GM12892 (cell line): ENCODE data around the gene TBPL1.

Experiments used
- POLR2A ChIP-seq: IDR thresholded peaks from 2 replicates; pipeline ENCODE4 v1.6.1; 2011; ENCODE audit warnings: low read depth, low read length, control low read depth
- POLR2AphosphoS5 ChIP-seq: IDR thresholded peaks from 2 replicates; pipeline ENCODE4 v1.6.1; 2011; ENCODE audit warnings: low read depth, low read length, control low read depth
- TAF1 ChIP-seq: IDR thresholded peaks from 2 replicates; pipeline ENCODE4 v1.6.1; 2011; ENCODE audit warnings: low read depth, mild to moderate bottlenecking, control low read depth, low read length, borderline replicate concordance

DNA sequence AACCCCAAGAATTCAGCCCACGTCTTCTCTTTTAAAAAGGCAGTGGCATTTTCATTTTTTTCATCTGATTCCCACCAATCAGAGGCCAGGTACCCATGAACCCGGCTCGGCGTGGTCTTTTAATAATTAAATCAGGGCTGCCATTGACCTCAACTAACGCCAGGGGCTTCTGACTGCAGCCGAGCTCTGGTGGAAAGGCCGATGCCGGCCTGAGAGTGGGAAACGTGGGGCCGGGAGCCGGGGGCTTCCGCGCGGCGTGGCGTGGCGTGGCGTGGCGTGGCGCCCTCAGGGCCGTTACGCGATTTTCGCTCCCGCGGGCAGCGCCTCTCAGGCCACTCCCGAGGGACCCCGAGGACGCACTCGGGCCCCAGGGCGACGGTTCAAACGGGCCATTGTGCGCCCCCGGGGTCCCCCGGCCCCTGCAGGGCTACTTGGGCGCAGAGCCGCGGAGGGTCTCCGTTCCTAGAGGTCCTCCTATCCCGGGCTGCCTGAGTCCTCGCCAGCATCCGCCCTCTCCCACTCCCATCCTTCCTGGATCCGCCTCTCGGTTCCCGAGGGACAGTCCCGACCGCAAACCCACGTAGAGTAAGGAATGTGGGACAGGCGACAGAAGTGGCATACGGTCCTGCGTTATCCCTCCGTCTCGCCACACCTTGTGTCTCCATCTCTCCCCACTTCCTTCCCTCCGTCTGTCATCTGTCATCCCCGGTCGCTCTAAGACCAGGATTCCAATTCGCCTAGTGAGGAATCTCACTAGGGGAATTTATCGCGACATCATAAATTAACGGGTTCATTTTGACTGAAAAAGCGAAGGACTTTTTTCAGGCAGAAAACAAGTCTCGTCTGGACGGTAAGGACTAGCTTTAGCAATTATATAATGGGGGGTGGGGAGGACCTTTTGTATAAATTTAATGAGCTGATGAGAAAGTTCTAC lies 876 bp upstream of the TBPL1 start:
- TF ChIP-seq POLR2AphosphoS5 (peak; percentile 67), POLR2A (peak; percentile 56; the same call in 1 of the 2 replicates), TAF1 (no peak)
